PFSK-1 (cell line): ENCODE measurements around the gene RELT.

Experiments
- POLR2AphosphoS5 ChIP-seq: IDR thresholded peaks from 2 replicates; pipeline ENCODE4 v1.6.1; 2012; ENCODE audit warnings: low read depth, mild to moderate bottlenecking, control low read depth, low read length, moderate library complexity
- SIN3A ChIP-seq: IDR thresholded peaks from 2 replicates; pipeline ENCODE4 v1.6.1; 2012; ENCODE audit warnings: mild to moderate bottlenecking, low read length, moderate library complexity, borderline replicate concordance; ENCODE audit not compliant: insufficient read depth

DNA sequence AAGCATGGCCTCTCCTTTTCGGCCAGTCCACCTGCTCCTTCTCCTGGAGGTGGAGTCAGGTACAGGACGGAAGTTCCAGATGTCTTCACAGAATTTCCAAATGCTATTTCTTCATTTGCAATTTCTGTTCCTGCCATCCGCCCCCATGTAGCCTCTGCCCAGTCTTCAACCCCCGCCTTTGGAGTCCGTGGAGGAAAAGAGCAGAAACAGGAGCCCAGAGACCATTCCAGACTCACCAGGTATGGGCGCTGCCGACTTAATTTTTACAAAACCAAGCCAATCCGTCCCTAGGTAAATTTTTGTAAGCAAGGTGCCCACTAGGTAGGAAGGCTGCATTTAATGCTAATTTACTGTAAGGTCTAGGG, 28.9 kb downstream of the RELT start:
- TF ChIP-seq SIN3A (no peak), POLR2AphosphoS5 (no peak)
